Measurements from ENCODE around the gene FARP1. TPM values are rescaled to one million over a fixed set of nuclear protein-coding genes. Genes with fewer than 3 reads are reported as not detected.

The FARP1 gene
- polyA plus RNA-seq, 1 of the 3 experiments (the other 2 are of a cell fraction), result 12.0 TPM

GRCh38 chr13:98370261-98370660 lies 227.4 kb downstream of the FARP1 start:
- DNase-seq, result no peak
- peaks cover 3% of the 10 kb centered on the region for H3F3A ChIP-seq (replicated peaks; ENCODE audit: insufficient read depth)
- no peaks in the 10 kb centered on the region for H3K9me3 ChIP-seq
- CTCF ChIA-PET, result no interaction called here
- no peak overlapping the region for H3K9ac ChIP-seq
- no peaks in the 10 kb centered on the region for H3K9me2 ChIP-seq
- no peaks in the 10 kb centered on the region for H3K27me3 ChIP-seq (ENCODE audit: insufficient read depth)
- H3K36me3 ChIP-seq (replicated peaks in 1 of 2; ENCODE audit: control insufficient read depth in 1 of 2, insufficient read depth in 2 of 2, low read length in 1 of 2), result peaks cover 4 to 7% of the 10 kb centered on the region in 2 experiments
- no peaks in the 10 kb centered on the region for H3K79me2 ChIP-seq (ENCODE audit: insufficient read depth)
- no peak overlapping the region for H3K4me2 ChIP-seq
- no peak overlapping the region for H3K27ac ChIP-seq (ENCODE audit: low read depth in 2 of 2, low read length in 1 of 2)
- 96% methylated on average over 4 of the region's 4 CpGs for WGBS (ENCODE audit: low lambda C conversion rate)
- H4K20me1 ChIP-seq (ENCODE audit: insufficient read depth), result no peaks in the 10 kb centered on the region
- H3K4me1 ChIP-seq (ENCODE audit: control insufficient read depth in 1 of 2, insufficient read depth in 2 of 2, low read depth in 1 of 2, low read length in 1 of 2), result peaks cover 0 to 6% of the 10 kb centered on the region in 2 experiments; a peak in 2 of 4 replicates
- TF ChIP-seq RFX5 (IDR thresholded peaks at IDR 0.05; ENCODE audit: low read length), result no peak
- no peak for TF ChIP-seq RXRA (IDR thresholded peaks at IDR 0.05; ENCODE audit: borderline replicate concordance, low read depth)
- TF ChIP-seq REST (IDR thresholded peaks at IDR 0.05; ENCODE audit: low read depth, low read length), result no peak
- no peak for TF ChIP-seq JUND (IDR thresholded peaks at IDR 0.05)
- no peak for TF ChIP-seq MEF2A (IDR thresholded peaks at IDR 0.05; ENCODE audit: borderline replicate concordance, low read depth)
- no peak for TF ChIP-seq EZH2phosphoT487 (IDR thresholded peaks at IDR 0.05; ENCODE audit: borderline replicate concordance, low read depth)
- TF ChIP-seq USF1 (IDR thresholded peaks at IDR 0.05; ENCODE audit: borderline replicate concordance, low read depth), result no peak
- no peak for TF ChIP-seq PBX3 (IDR thresholded peaks at IDR 0.05)
- no peak overlapping the region for H2AFZ ChIP-seq (ENCODE audit: low read depth)
- POLR2A ChIA-PET, result no interaction called here
- no peak overlapping the region for H3K4me3 ChIP-seq (ENCODE audit: low read depth in 2 of 2, low read length in 1 of 2)

GRCh38 chr13:98370806-98371515 lies 228.1 kb downstream of the FARP1 start:
- Histone ChIP-seq H3K4me2 (no peak overlapping the region), H3K9ac (no peak overlapping the region), H3K27ac (ENCODE audit: low read depth in 2 of 2, low read length in 1 of 2) (no peak overlapping the region), H3F3A (replicated peaks; ENCODE audit: insufficient read depth) (peaks cover 3% of the 10 kb centered on the region), H3K4me3 (ENCODE audit: low read depth in 2 of 2, low read length in 1 of 2) (no peak overlapping the region), H2AFZ (ENCODE audit: low read depth) (no peak overlapping the region), H3K27me3 (ENCODE audit: insufficient read depth) (no peaks in the 10 kb centered on the region), H3K9me3 (no peaks in the 10 kb centered on the region), H3K79me2 (ENCODE audit: insufficient read depth) (no peaks in the 10 kb centered on the region), H4K20me1 (ENCODE audit: insufficient read depth) (no peaks in the 10 kb centered on the region), H3K9me2 (no peaks in the 10 kb centered on the region), H3K36me3 (replicated peaks in 1 of 2; ENCODE audit: control insufficient read depth in 1 of 2, insufficient read depth in 2 of 2, low read length in 1 of 2) (peaks cover 4 to 7% of the 10 kb centered on the region in 2 experiments), H3K4me1 (ENCODE audit: control insufficient read depth in 1 of 2, insufficient read depth in 2 of 2, low read depth in 1 of 2, low read length in 1 of 2) (peaks cover 0 to 3% of the 10 kb centered on the region in 2 experiments; a peak in 1 of 4 replicates)
- ChIA-PET CTCF (interaction anchor here (1.2 kb wide), 1 partner anchor 14 kb away, joined by 3 read pairs; no protein-coding TSS in a partner anchor), POLR2A (no interaction called here)
- TF ChIP-seq RFX5 (IDR thresholded peaks at IDR 0.05; ENCODE audit: low read length), result no peak
- TF ChIP-seq CHD2 (IDR thresholded peaks at IDR 0.05; ENCODE audit: low read length, partially characterized antibody), result no peak
- TF ChIP-seq FOXJ3 (CRISPR knock-in tag; IDR thresholded peaks at IDR 0.05), result no peak
- TF ChIP-seq SMC3 (IDR thresholded peaks at IDR 0.05; ENCODE audit: low read depth, low read length), result no peak
- no peak for TF ChIP-seq NRF1 (IDR thresholded peaks at IDR 0.05; ENCODE audit: low read depth, low read length)
- no peak for TF ChIP-seq FOXM1 (IDR thresholded peaks at IDR 0.05; ENCODE audit: low read depth)
- no peak for TF ChIP-seq ZBTB33 (IDR thresholded peaks at IDR 0.05; ENCODE audit: borderline replicate concordance, low read depth)
- TF ChIP-seq GABPA (IDR thresholded peaks at IDR 0.05; ENCODE audit: low read depth), result no peak
- TF ChIP-seq USF2 (IDR thresholded peaks at IDR 0.05; ENCODE audit: borderline replicate concordance, low read depth, low read length), result no peak
- no peak for TF ChIP-seq JUND (IDR thresholded peaks at IDR 0.05)
- TF ChIP-seq TEAD4 (IDR thresholded peaks at IDR 0.05; ENCODE audit: borderline replicate concordance, insufficient read depth), result no peak
- TF ChIP-seq NFIC (IDR thresholded peaks at IDR 0.05; ENCODE audit: borderline replicate concordance), result no peak
- WGBS (ENCODE audit: low lambda C conversion rate), result 91% methylated on average over 15 of the region's 16 CpGs
- DNase-seq, result no peak
